Panc1 (cell line): ENCODE results near the gene PRKCA.

Experiments used
- POLR2AphosphoS5 ChIP-seq: IDR thresholded peaks from 2 replicates; pipeline ENCODE4 v1.6.1; 2012; ENCODE audit warnings: mild to moderate bottlenecking, low read depth, low read length, moderate library complexity
- SIN3A ChIP-seq: IDR thresholded peaks from 2 replicates; pipeline ENCODE4 v1.6.1; 2012; ENCODE audit warnings: low read depth, mild to moderate bottlenecking, low read length, moderate library complexity, borderline replicate concordance; ENCODE audit not compliant: insufficient read depth
- TF ChIP-seq, protein P1 (sequence below): fragments of 450-650 bp; IDR thresholded peaks from 2 replicates; pipeline ENCODE4 v1.5.1; 2017; ENCODE audit warnings: mild to moderate bottlenecking
- TF ChIP-seq, protein P2 (sequence below), 2 experiments: IDR thresholded peaks; 2 replicates each; pipeline ENCODE4 v1.6.1; 2011 to 2012; ENCODE audit warnings: low read depth in 2 of 2, control low read depth in 1 of 2, low read length in 1 of 2, mild to moderate bottlenecking in 1 of 2, moderate library complexity in 1 of 2; ENCODE audit not compliant: insufficient read depth in 1 of 2

DNA sequence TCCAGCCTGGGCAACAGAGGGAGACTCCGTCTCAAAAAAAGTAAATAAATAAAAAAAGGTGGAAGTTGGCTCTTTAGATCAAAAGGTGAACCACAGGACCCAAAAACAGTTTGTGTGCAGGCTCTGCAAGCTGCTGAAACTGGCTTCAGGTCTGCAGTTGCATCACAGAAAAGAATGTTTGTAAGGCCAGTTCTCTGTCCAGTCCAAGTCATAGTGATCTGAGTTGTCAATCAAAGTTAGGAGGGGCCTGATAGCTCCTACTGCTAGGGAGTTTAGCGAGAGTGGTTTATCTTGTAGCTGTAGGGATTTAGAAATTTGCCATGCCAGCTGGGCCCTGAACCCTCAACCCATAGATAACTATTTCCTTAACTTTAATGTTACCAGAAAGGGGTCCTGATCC, 431.3 kb downstream of the PRKCA start:
- TF ChIP-seq, protein P1, sequence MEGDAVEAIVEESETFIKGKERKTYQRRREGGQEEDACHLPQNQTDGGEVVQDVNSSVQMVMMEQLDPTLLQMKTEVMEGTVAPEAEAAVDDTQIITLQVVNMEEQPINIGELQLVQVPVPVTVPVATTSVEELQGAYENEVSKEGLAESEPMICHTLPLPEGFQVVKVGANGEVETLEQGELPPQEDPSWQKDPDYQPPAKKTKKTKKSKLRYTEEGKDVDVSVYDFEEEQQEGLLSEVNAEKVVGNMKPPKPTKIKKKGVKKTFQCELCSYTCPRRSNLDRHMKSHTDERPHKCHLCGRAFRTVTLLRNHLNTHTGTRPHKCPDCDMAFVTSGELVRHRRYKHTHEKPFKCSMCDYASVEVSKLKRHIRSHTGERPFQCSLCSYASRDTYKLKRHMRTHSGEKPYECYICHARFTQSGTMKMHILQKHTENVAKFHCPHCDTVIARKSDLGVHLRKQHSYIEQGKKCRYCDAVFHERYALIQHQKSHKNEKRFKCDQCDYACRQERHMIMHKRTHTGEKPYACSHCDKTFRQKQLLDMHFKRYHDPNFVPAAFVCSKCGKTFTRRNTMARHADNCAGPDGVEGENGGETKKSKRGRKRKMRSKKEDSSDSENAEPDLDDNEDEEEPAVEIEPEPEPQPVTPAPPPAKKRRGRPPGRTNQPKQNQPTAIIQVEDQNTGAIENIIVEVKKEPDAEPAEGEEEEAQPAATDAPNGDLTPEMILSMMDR = no peak
- TF ChIP-seq, protein P2, sequence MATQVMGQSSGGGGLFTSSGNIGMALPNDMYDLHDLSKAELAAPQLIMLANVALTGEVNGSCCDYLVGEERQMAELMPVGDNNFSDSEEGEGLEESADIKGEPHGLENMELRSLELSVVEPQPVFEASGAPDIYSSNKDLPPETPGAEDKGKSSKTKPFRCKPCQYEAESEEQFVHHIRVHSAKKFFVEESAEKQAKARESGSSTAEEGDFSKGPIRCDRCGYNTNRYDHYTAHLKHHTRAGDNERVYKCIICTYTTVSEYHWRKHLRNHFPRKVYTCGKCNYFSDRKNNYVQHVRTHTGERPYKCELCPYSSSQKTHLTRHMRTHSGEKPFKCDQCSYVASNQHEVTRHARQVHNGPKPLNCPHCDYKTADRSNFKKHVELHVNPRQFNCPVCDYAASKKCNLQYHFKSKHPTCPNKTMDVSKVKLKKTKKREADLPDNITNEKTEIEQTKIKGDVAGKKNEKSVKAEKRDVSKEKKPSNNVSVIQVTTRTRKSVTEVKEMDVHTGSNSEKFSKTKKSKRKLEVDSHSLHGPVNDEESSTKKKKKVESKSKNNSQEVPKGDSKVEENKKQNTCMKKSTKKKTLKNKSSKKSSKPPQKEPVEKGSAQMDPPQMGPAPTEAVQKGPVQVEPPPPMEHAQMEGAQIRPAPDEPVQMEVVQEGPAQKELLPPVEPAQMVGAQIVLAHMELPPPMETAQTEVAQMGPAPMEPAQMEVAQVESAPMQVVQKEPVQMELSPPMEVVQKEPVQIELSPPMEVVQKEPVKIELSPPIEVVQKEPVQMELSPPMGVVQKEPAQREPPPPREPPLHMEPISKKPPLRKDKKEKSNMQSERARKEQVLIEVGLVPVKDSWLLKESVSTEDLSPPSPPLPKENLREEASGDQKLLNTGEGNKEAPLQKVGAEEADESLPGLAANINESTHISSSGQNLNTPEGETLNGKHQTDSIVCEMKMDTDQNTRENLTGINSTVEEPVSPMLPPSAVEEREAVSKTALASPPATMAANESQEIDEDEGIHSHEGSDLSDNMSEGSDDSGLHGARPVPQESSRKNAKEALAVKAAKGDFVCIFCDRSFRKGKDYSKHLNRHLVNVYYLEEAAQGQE (IDR thresholded peaks at IDR 0.05; ENCODE audit: insufficient read depth in 1 of 2, low read depth in 2 of 2, low read length in 1 of 2) = no peak
- TF ChIP-seq POLR2AphosphoS5 (no peak), SIN3A (no peak)
